H9 (cell line): ENCODE measurements around the gene TMEM184B. TPM values are rescaled to one million over a fixed set of nuclear protein-coding genes. Genes with fewer than 3 reads are reported as not detected.

ENCODE experiments used
- DNase-seq: peaks from one replicate; pipeline ENCODE4 v3.0.0-alpha.2; 2017
- H2AFZ ChIP-seq: one replicate; pipeline ENCODE4 v1.6.1; 2013; ENCODE audit warnings: mild to moderate bottlenecking, low read length, control low read depth, moderate library complexity
- H2AK5ac ChIP-seq: 2 replicates; pipeline ENCODE4 v1.6.1; 2013; ENCODE audit warnings: low read length, control low read depth, mixed read lengths; ENCODE audit not compliant: insufficient read length
- H2BK120ac ChIP-seq: one replicate; pipeline ENCODE4 v1.6.1; 2013; ENCODE audit warnings: low read depth, mild to moderate bottlenecking, low read length, control low read depth, inconsistent platforms; ENCODE audit not compliant: poor library complexity, severe bottlenecking
- H2BK12ac ChIP-seq: 2 replicates; pipeline ENCODE4 v1.6.1; 2013; ENCODE audit warnings: low read length, control low read depth, mixed read lengths, low read depth; ENCODE audit not compliant: insufficient read length
- H2BK15ac ChIP-seq: 2 replicates; pipeline ENCODE4 v1.6.1; 2013; ENCODE audit warnings: low read depth, low read length, control low read depth
- H2BK20ac ChIP-seq: one replicate; pipeline ENCODE4 v1.6.1; 2013; ENCODE audit warnings: low read depth, mild to moderate bottlenecking, low read length, control low read depth, inconsistent platforms; ENCODE audit not compliant: poor library complexity, severe bottlenecking
- H2BK5ac ChIP-seq: 2 replicates; pipeline ENCODE4 v1.6.1; 2013; ENCODE audit warnings: low read length, control low read depth, mixed read lengths; ENCODE audit not compliant: insufficient read length
- H3K14ac ChIP-seq: 2 replicates; pipeline ENCODE4 v1.6.1; 2013; ENCODE audit warnings: low read length, control low read depth; ENCODE audit not compliant: insufficient read depth
- H3K18ac ChIP-seq: 2 replicates; pipeline ENCODE4 v1.6.1; 2013; ENCODE audit warnings: low read depth, mild to moderate bottlenecking, mixed read lengths, low read length, control low read depth; ENCODE audit not compliant: insufficient read length
- H3K23ac ChIP-seq: 2 replicates; pipeline ENCODE4 v1.6.1; 2013; ENCODE audit warnings: low read length, control low read depth, mixed read lengths, low read depth; ENCODE audit not compliant: insufficient read length
- H3K23me2 ChIP-seq: 2 replicates; pipeline ENCODE4 v1.6.1; 2013; ENCODE audit warnings: low read depth, mild to moderate bottlenecking, mixed read lengths, low read length, control low read depth; ENCODE audit not compliant: insufficient read length, poor library complexity, severe bottlenecking
- H3K27ac ChIP-seq: 2 replicates; pipeline ENCODE4 v1.5.1; 2013; ENCODE audit warnings: low read length, control low read depth, mixed read lengths, low read depth; ENCODE audit not compliant: insufficient read length
- H3K27me3 ChIP-seq: 2 replicates; pipeline ENCODE4 v1.6.1; 2013; ENCODE audit warnings: low read length, control low read depth, inconsistent platforms; ENCODE audit not compliant: insufficient read depth
- H3K4ac ChIP-seq: 2 replicates; pipeline ENCODE4 v1.6.1; 2013; ENCODE audit warnings: low read depth, mild to moderate bottlenecking, control low read depth, inconsistent platforms, low read length, moderate library complexity
- H3K4me1 ChIP-seq: 2 replicates; pipeline ENCODE4 v1.6.1; 2013; ENCODE audit warnings: low read length, control low read depth, inconsistent platforms; ENCODE audit not compliant: insufficient read depth
- H3K4me2 ChIP-seq: 2 replicates; pipeline ENCODE4 v1.6.1; 2013; ENCODE audit warnings: low read length, control low read depth, mixed read lengths; ENCODE audit not compliant: insufficient read length, insufficient read depth
- H3K56ac ChIP-seq: 2 replicates; pipeline ENCODE4 v1.6.1; 2013; ENCODE audit warnings: low read depth, mild to moderate bottlenecking, mixed read lengths, low read length, control low read depth; ENCODE audit not compliant: insufficient read length
- H3K79me1 ChIP-seq: 2 replicates; pipeline ENCODE4 v1.6.1; 2013; ENCODE audit warnings: low read depth, mild to moderate bottlenecking, moderate library complexity, low read length, control low read depth, inconsistent platforms; ENCODE audit not compliant: insufficient read depth, poor library complexity, severe bottlenecking
- H3K79me2 ChIP-seq: 2 replicates; pipeline ENCODE4 v1.6.1; 2013; ENCODE audit warnings: low read length, control low read depth, inconsistent platforms; ENCODE audit not compliant: insufficient read depth
- H3K9ac ChIP-seq: 2 replicates; pipeline ENCODE4 v1.6.1; 2013; ENCODE audit warnings: low read length, control low read depth, mixed read lengths; ENCODE audit not compliant: insufficient read length; ENCODE audit errors: extremely low read depth
- H3K9me3 ChIP-seq: one replicate; pipeline ENCODE4 v1.6.1; 2013; ENCODE audit warnings: low read depth, low read length, inconsistent platforms; ENCODE audit not compliant: control insufficient read depth
- H3T11ph ChIP-seq: one replicate; pipeline ENCODE4 v1.6.1; 2013; ENCODE audit warnings: mild to moderate bottlenecking, low read length, control low read depth, inconsistent platforms
- H4K20me1 ChIP-seq: one replicate; pipeline ENCODE4 v1.6.1; 2013; ENCODE audit not compliant: control insufficient read depth, insufficient read length, insufficient read depth
- H4K5ac ChIP-seq: 2 replicates; pipeline ENCODE4 v1.6.1; 2013; ENCODE audit warnings: low read depth, mild to moderate bottlenecking, mixed read lengths, low read length, control low read depth; ENCODE audit not compliant: insufficient read length
- H4K8ac ChIP-seq: replicated peaks from 2 replicates; pipeline ENCODE4 v1.6.1; 2013; ENCODE audit warnings: low read length, control low read depth, mixed read lengths, low read depth; ENCODE audit not compliant: insufficient read length
- H4K91ac ChIP-seq: 2 replicates; pipeline ENCODE4 v1.6.1; 2013; ENCODE audit warnings: low read depth, mild to moderate bottlenecking, moderate library complexity, mixed read lengths, low read length, control low read depth; ENCODE audit not compliant: insufficient read length
- H3K27ac Mint-ChIP-seq, 3 experiments: 2 replicates in 2 of 3; 3 replicates in 1 of 3; pipeline ENCODE4 v1.8.0; 2020 to 2021; ENCODE audit warnings: mixed read lengths in 3 of 3, mild to moderate bottlenecking in 1 of 3, moderate library complexity in 1 of 3
- H3K27me3 Mint-ChIP-seq: 2 replicates; pipeline ENCODE4 v1.8.0; 2021; ENCODE audit warnings: low read depth, mild to moderate bottlenecking, moderate library complexity, mixed read lengths
- H3K36me3 Mint-ChIP-seq, 3 experiments: 2 replicates in 2 of 3; 3 replicates in 1 of 3; pipeline ENCODE4 v1.8.0; 2020 to 2021; ENCODE audit warnings: low read depth in 3 of 3, mixed read lengths in 3 of 3; ENCODE audit not compliant: insufficient read depth in 1 of 3
- H3K4me1 Mint-ChIP-seq, 2 experiments: 2 replicates each; pipeline ENCODE4 v1.8.0; 2020; ENCODE audit warnings: mixed read lengths in 2 of 2
- H3K4me3 Mint-ChIP-seq, 2 experiments: 2 replicates in 1 of 2; 3 replicates in 1 of 2; pipeline ENCODE4 v1.8.0; 2020 to 2021; ENCODE audit warnings: mild to moderate bottlenecking in 2 of 2, mixed read lengths in 2 of 2, moderate library complexity in 1 of 2
- H3K9me3 Mint-ChIP-seq, 2 experiments: 2 replicates in 1 of 2; 3 replicates in 1 of 2; pipeline ENCODE4 v1.8.0; 2020; ENCODE audit warnings: mild to moderate bottlenecking in 2 of 2, mixed read lengths in 2 of 2, moderate library complexity in 1 of 2
- CTCF ChIP-seq: fragments of 200-600 bp; sonication (generic); conservative IDR thresholded peaks from 3 replicates; pipeline ENCODE4 v1.8.0; 2021; ENCODE audit warnings: antibody characterized with exemption, mild to moderate bottlenecking
- WGBS: extraction: QIAGEN DNeasy Blood & Tissue Kit; methylation state at CpG from one replicate; pipeline ENCODE4 v1.1.7; 2013; ENCODE audit warnings: missing lambda C conversion rate, low lambda C conversion rate, mixed read lengths; ENCODE audit not compliant: insufficient read length; ENCODE audit errors: extremely low coverage; 5-methylcytosine and 5-hydroxymethylcytosine counted together
- total RNA-seq: library from RNA; stranded (reverse); gene quantifications from 2 replicates; pipeline ENCODE4 v1.2.1, GENCODE V29; 2021

TMEM184B gene
- total RNA-seq, 1 experiment from 2014 or later = 58.5 TPM

GRCh38 chr22:38248280-38248679 lies 24.5 kb downstream of the TMEM184B start:
- Histone ChIP-seq H3K23ac (no peak overlapping the region), H2BK120ac (no peak overlapping the region), H3K9ac (no peak overlapping the region), H2BK20ac (no peak overlapping the region), H4K91ac (no peak overlapping the region), H3T11ph (no peak overlapping the region), H3K27me3 (no peaks in the 10 kb centered on the region), H3K18ac (no peak overlapping the region), H3K4me1 (no peaks in the 10 kb centered on the region), H3K9me3 (no peaks in the 10 kb centered on the region), H3K4ac (no peak overlapping the region), H2BK15ac (no peak overlapping the region), H2BK12ac (no peak overlapping the region), H2BK5ac (no peak overlapping the region), H4K5ac (no peak overlapping the region), H3K4me2 (no peak overlapping the region), H3K14ac (no peak overlapping the region), H2AFZ (no peak overlapping the region), H3K27ac (no peak overlapping the region), H3K56ac (no peak overlapping the region), H3K79me2 (peaks cover 3% of the 10 kb centered on the region; the same call in 1 of the 2 replicates), H4K20me1 (no peaks in the 10 kb centered on the region), H3K23me2 (no peaks in the 10 kb centered on the region), H4K8ac (no peak overlapping the region), H2AK5ac (no peak overlapping the region), H3K79me1 (no peaks in the 10 kb centered on the region)
- Mint-ChIP-seq H3K4me1 (peaks cover 8 to 10% of the 10 kb centered on the region in 2 experiments), H3K27me3 (no peaks in the 10 kb centered on the region), H3K4me3 (no peak overlapping the region; a peak in 1 of 5 replicates), H3K9me3 (0 out of 5 replicates have a peak, but pooled peaks cover 0 to 2% of the 10 kb centered on the region in 2 experiments), H3K36me3 (peaks cover 21 to 56% (median 35%) of the 10 kb centered on the region in 3 experiments), H3K27ac (peak overlapping the region in 1 of 3 experiments; percentile 32; a peak in 1 of 7 replicates)
- DNase-seq = no peak
- TF ChIP-seq CTCF = no peak
- WGBS = no CpG with 5 or more reads among the region's 6 CpGs
